ENCODE data around the gene SIGLEC6. TPM values are rescaled to one million over a fixed set of nuclear protein-coding genes. Genes with fewer than 3 reads are reported as not detected.

Gene SIGLEC6
- total and polyA plus RNA-seq, 8 donors, result 0.16 to 0.67 (median 0.26) TPM; not detected in 4

DNA sequence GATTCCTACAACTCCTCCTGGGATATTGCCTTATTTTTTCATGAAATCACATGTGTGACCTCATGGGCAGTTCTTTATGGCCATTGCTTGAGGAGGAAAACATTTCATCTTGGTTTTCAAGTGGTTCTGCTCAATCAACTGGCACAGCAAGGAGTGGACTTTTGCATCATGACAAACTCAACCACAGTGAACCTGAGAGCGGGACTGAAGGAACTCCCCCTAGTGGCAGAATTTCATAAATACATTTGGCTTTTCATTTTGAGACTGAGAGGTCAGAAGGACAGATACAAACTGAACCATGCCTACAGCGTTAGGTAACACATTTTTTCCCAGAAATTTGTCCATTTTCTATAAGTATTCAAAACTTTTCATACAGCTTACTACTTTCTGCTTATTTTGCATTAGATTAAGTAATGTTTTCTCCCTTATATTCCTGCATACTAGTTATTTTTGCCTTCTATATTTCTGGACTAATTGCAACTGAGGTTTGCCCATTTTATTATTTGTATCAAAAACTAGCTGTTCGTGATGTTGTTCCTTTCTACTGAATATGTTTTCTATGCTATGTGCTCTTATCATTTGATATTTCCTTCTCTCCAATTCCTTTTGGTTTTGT, 16.5 kb downstream of the SIGLEC6 start:
- Histone ChIP-seq H3K36me3 (no peaks in the 10 kb centered on the region), H3K4me3 (no peak overlapping the region), H3K9me3 (no peaks in the 10 kb centered on the region), H3K4me1 (no peaks in the 10 kb centered on the region), H3K27me3 (no peaks in the 10 kb centered on the region), H3K27ac (no peak overlapping the region)
- 11% methylated on average over 3 of the region's 3 CpGs for WGBS, 2 donors
- FAIRE-seq, result peak; percentile 41
- no peak for DNase-seq
- TF ChIP-seq CTCF (IDR thresholded peaks at IDR 0.05), result peak; percentile 60 to 81 (median 74)
- intact Hi-C loops (cut with DNase I), result no loop called here
- ATAC-seq, result peak in 3 of 4 donors; percentile 62 to 78 (median 70)

- ATAC-seq (no peak), DNase-seq (no peak), FAIRE-seq (no peak)
- intact Hi-C loops (cut with DNase I), result no loop called here
- Histone ChIP-seq H3K4me1 (no peaks in the 10 kb centered on the region), H3K36me3 (no peaks in the 10 kb centered on the region), H3K4me3 (no peak overlapping the region), H3K9me3 (no peaks in the 10 kb centered on the region), H3K27ac (no peak overlapping the region), H3K27me3 (no peaks in the 10 kb centered on the region)
- 17 to 24% methylated on average over 2 of the region's 2 CpGs for WGBS, 2 donors
- no peak for TF ChIP-seq CTCF (IDR thresholded peaks at IDR 0.05)
These were observed 17.5 kb downstream of the SIGLEC6 start for GRCh38 chr19:51513968-51514367.

DNA sequence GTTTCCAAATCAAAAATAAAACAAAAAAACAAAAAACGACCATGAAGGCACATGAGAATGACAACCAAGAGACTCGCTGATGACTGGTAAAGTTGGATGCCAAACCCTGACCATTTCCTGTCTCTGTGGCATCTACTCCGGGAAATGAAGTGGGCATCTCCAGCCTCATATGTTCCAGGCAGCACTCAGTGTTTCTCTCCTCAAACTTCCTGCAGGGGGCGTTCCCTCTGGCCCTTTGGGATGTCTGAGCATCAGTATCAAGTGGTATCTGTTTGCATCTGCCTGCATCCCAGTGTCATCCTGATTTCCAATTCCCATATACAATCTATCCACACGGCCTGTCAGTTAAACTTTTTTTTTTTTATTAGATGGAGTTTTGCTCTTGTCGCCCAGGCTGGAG, 20.1 kb downstream of the SIGLEC6 start:
- Histone ChIP-seq H3K9me3 (no peaks in the 10 kb centered on the region), H3K4me3 (no peak overlapping the region), H3K36me3 (no peaks in the 10 kb centered on the region), H3K27me3 (no peaks in the 10 kb centered on the region), H3K27ac (no peak overlapping the region), H3K4me1 (no peaks in the 10 kb centered on the region)
- ATAC-seq (no peak), DNase-seq (no peak), FAIRE-seq (no peak)
- intact Hi-C loops (cut with DNase I), result no loop called here
- 6 to 11% methylated on average over 6 of the region's 6 CpGs for WGBS, 2 donors
- no peak for TF ChIP-seq CTCF (IDR thresholded peaks at IDR 0.05)

- no peaks in the 10 kb centered on the region for H3K9me3 ChIP-seq
- 27 to 28% methylated on average over 7 of the region's 7 CpGs for WGBS, 2 donors
- no peak overlapping the region for H3K4me3 ChIP-seq
- no peaks in the 10 kb centered on the region for H3K36me3 ChIP-seq
- ATAC-seq (no peak), FAIRE-seq (no peak), DNase-seq (no peak)
- no peaks in the 10 kb centered on the region for H3K4me1 ChIP-seq
- no peaks in the 10 kb centered on the region for H3K27me3 ChIP-seq
- intact Hi-C loops (cut with DNase I), result no loop called here
- no peak overlapping the region for H3K27ac ChIP-seq
- no peak for TF ChIP-seq CTCF (IDR thresholded peaks at IDR 0.05)
These were observed 21.4 kb downstream of the SIGLEC6 start for GRCh38 chr19:51509823-51510660.
